Brain microvascular endothelial cell (primary cell): ENCODE results near the gene TAF4.

Experiments used
- DNase-seq: peaks from one replicate; pipeline ENCODE4 v3.0.0-alpha.2; 2020
- H3K27ac ChIP-seq: fragments of 250-450 bp; sonication (Bioruptor Pico); 2 replicates; pipeline ENCODE4 v1.5.1; 2020; ENCODE audit warnings: mild to moderate bottlenecking, moderate library complexity
- H3K27me3 ChIP-seq: fragments of 250-450 bp; sonication (Bioruptor Pico); replicated peaks from 2 replicates; pipeline ENCODE4 v1.5.1; 2020; ENCODE audit warnings: mild to moderate bottlenecking
- H3K36me3 ChIP-seq: fragments of 250-450 bp; sonication (Bioruptor Pico); replicated peaks from 2 replicates; pipeline ENCODE4 v1.5.1; 2020; ENCODE audit warnings: mild to moderate bottlenecking
- H3K4me3 ChIP-seq: 2 replicates; pipeline ENCODE4 v1.5.1; 2011; ENCODE audit warnings: low read depth, mild to moderate bottlenecking, control low read depth, low read length, moderate library complexity
- CTCF ChIP-seq: IDR thresholded peaks from 2 replicates; pipeline ENCODE4 v1.5.1; 2011; ENCODE audit warnings: low read depth, mild to moderate bottlenecking, moderate library complexity, low read length, control low read depth, inconsistent platforms; ENCODE audit errors: missing control alignments
- in situ Hi-C: cut with HindIII; loops from 2 replicates; pipeline ENCODE4 v1.10.0; 2017; ENCODE audit warnings: low sequenced_read_pairs, low pct_ligation_motif_present

The TAF4 gene

DNA sequence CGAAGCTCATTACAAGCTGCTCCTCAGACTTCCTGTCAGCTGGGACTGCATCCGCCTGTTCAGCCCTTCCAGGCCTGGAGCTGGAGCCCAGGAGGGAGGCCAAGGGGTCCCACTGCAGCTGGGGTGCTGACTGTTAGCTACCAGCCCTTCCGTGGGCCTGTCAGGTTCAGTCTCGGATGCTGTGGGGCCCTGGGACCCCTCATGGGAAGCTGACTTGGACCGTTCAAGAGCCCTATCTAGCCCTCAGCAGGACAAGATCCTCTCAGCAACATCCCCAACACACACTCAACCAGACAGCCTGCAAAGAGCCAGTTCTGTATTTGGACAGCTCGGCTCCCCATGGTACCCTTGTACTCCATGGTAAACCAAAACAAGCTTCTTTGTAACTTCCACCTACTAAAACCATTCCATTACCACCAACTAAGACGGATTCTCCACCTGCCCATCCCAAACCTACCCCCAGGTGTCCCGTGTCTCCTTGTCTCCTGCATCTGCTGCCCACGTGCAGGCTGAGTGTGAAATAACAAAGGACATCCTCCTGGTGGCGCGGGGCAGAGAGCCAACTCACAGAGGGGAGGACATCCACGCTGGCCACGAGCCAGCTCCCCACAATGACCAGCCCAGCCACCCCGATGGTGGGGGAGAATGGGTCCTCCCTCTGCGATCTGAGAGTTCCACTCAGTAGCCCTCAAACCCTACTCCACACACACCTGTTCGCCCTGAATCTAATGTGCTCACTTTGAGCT, 111.2 kb downstream of the TAF4 start:
- Histone ChIP-seq H3K27ac (no peak overlapping the region), H3K27me3 (no peaks in the 10 kb centered on the region), H3K36me3 (no peaks in the 10 kb centered on the region), H3K4me3 (no peak overlapping the region)
- in situ Hi-C loops = no loop called here
- DNase-seq = no peak
- no peak for TF ChIP-seq CTCF

GRCh38 chr20:61953037-61954021, 112.4 kb downstream of the TAF4 start:
- Histone ChIP-seq H3K36me3 (no peaks in the 10 kb centered on the region), H3K27ac (no peak overlapping the region), H3K4me3 (no peak overlapping the region), H3K27me3 (no peaks in the 10 kb centered on the region)
- in situ Hi-C loops = no loop called here
- no peak for TF ChIP-seq CTCF
- no peak for DNase-seq

GRCh38 chr20:61951695-61952533, 113.8 kb downstream of the TAF4 start:
- no peak overlapping the region for H3K27ac ChIP-seq
- no peaks in the 10 kb centered on the region for H3K27me3 ChIP-seq
- TF ChIP-seq CTCF = no peak
- no peaks in the 10 kb centered on the region for H3K36me3 ChIP-seq
- DNase-seq = no peak
- in situ Hi-C loops = no loop called here
- H3K4me3 ChIP-seq = no peak overlapping the region

- no peak for DNase-seq
- Histone ChIP-seq H3K27me3 (no peaks in the 10 kb centered on the region), H3K36me3 (no peaks in the 10 kb centered on the region), H3K27ac (no peak overlapping the region), H3K4me3 (no peak overlapping the region)
- in situ Hi-C loops = no loop called here
- TF ChIP-seq CTCF = no peak
Measured at GRCh38 chr20:61950641-61951071, 115.0 kb downstream of the TAF4 start.

GRCh38 chr20:61949714-61950640, 115.7 kb downstream of the TAF4 start:
- H3K27ac ChIP-seq = no peak overlapping the region
- no peaks in the 10 kb centered on the region for H3K36me3 ChIP-seq
- no peak for TF ChIP-seq CTCF
- in situ Hi-C loops = no loop called here
- no peak overlapping the region for H3K4me3 ChIP-seq
- no peaks in the 10 kb centered on the region for H3K27me3 ChIP-seq
- DNase-seq = no peak
